AG04449 (cell line): ENCODE data around the gene SPAG8.

Experiments
- CTCF ChIA-PET: fragments of 350-600 bp; formaldehyde crosslinking; extraction: SDS; loops from one replicate; lab custom pipeline; 2021; ENCODE audit warnings: antibody characterized with exemption; lab: Yijun Ruan, JAX
- POLR2A ChIA-PET: fragments of 400-600, 350-600 bp; formaldehyde crosslinking; extraction: SDS; loops from one replicate; lab custom pipeline; 2020; ENCODE audit warnings: antibody characterized with exemption, inconsistent platforms; lab: Yijun Ruan, JAX
- DNase-seq: peaks from one replicate; pipeline ENCODE4 v3.0.0-alpha.2; 2010; ENCODE audit warnings: low read depth, low spot score
- H3K4me3 ChIP-seq: 2 replicates; pipeline ENCODE4 v1.5.1; 2011; ENCODE audit warnings: low read depth, mild to moderate bottlenecking, control low read depth, low read length
- TF ChIP-seq, protein P1 (sequence below): IDR thresholded peaks from one replicate; pipeline ENCODE4 v1.5.1; 2011; ENCODE audit warnings: mild to moderate bottlenecking, moderate library complexity, low read length, control low read depth, inconsistent platforms; ENCODE audit not compliant: insufficient read depth; ENCODE audit errors: missing control alignments

Gene SPAG8, protein sequence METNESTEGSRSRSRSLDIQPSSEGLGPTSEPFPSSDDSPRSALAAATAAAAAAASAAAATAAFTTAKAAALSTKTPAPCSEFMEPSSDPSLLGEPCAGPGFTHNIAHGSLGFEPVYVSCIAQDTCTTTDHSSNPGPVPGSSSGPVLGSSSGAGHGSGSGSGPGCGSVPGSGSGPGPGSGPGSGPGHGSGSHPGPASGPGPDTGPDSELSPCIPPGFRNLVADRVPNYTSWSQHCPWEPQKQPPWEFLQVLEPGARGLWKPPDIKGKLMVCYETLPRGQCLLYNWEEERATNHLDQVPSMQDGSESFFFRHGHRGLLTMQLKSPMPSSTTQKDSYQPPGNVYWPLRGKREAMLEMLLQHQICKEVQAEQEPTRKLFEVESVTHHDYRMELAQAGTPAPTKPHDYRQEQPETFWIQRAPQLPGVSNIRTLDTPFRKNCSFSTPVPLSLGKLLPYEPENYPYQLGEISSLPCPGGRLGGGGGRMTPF

DNA sequence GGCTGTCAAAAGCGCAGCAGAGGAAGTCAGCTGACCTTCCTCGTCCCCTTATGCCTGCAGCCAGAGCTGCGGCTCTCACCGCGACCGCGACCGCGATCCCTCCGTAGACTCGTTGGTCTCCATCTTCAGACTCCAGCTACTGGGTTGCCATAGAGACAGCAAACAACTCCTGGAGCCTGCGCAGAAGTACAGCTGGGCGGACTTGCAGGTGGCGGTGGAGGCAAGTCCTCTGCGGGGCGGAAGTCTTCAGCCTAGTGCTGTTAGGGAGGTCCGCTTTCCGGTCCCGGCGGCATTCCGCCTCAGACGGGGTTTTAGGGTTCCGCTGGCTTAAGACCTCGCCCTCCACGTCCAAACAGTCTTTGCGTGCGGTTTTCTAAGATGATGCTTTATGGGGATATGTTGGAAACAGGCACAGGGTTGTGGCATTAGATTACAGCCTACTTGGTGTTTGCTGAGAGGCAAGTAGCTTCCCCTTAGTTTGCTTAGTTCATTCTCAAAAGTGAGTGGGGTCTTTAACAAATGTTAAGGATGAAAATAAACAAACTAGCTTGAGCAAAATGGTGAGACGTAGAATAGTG, at the start of gene SPAG8:
SPAG8 (minus strand) TSS at position 238 of the 578 bp plus-strand sequence; CDS start at position 123, 115 bp downstream.
- TF ChIP-seq, protein P1, sequence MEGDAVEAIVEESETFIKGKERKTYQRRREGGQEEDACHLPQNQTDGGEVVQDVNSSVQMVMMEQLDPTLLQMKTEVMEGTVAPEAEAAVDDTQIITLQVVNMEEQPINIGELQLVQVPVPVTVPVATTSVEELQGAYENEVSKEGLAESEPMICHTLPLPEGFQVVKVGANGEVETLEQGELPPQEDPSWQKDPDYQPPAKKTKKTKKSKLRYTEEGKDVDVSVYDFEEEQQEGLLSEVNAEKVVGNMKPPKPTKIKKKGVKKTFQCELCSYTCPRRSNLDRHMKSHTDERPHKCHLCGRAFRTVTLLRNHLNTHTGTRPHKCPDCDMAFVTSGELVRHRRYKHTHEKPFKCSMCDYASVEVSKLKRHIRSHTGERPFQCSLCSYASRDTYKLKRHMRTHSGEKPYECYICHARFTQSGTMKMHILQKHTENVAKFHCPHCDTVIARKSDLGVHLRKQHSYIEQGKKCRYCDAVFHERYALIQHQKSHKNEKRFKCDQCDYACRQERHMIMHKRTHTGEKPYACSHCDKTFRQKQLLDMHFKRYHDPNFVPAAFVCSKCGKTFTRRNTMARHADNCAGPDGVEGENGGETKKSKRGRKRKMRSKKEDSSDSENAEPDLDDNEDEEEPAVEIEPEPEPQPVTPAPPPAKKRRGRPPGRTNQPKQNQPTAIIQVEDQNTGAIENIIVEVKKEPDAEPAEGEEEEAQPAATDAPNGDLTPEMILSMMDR: no peak
- CTCF ChIA-PET: interaction anchor here (0.8 to 17.0 kb wide), 12 partner anchors 9 to 151 kb away, joined by 3 to 201 read pairs (median 8); partner anchors contain the start of genes FAM221B, NPR2 and TMEM8B
- H3K4me3 ChIP-seq: peak within 1 kb of the TSS; percentile 64
- POLR2A ChIA-PET: interaction anchor here (0.7 to 1.4 kb wide), 4 partner anchors 22 to 123 kb away, joined by 3 to 4 read pairs (median 3); no protein-coding TSS in a partner anchor
- no peak for DNase-seq

DNA sequence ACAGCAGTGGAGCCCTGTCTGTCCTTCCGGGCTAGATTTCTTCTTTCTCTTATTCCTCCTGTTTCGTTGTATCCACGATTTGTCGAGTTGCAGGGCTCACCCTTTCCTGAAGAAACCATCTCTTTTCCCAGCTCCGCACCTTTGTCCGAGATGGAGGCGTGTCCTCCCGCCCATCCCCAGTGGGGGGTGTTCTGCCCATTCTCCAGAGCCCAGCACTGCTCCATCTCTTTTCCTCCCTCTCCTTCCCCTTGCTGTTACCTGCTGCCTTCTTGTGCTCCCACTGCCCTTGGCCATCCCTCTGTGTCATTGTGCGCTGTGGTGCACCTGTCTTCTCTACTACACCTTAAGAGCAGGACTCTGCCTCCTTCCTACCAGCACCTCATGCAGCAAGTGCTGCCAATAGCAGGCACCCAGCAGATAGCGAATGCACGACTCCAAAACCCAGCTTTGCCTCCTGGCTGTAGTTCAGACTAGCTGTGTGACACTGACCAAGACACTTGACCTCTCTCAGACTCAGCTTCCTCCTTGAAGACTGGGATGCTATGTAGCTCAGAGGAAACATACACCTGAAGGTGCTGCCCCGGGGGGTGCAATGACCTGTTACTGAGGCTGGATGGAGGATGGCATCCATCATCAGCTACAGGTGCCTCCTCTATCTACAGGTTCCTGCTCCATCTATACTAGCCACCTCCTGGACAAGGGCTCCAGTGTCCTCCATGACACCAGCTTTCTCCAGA, 49.3 kb upstream of the SPAG8 start:
- ChIA-PET CTCF (interaction anchor here (5.0 kb wide), 1 partner anchor 21 kb away, joined by 25 read pairs; no protein-coding TSS in a partner anchor), POLR2A (interaction anchor here (1.0 kb wide), 1 partner anchor 13 kb away, joined by 5 read pairs; no protein-coding TSS in a partner anchor)
- no peak for DNase-seq
- no peak overlapping the region for H3K4me3 ChIP-seq
- TF ChIP-seq, protein P1: no peak

DNA sequence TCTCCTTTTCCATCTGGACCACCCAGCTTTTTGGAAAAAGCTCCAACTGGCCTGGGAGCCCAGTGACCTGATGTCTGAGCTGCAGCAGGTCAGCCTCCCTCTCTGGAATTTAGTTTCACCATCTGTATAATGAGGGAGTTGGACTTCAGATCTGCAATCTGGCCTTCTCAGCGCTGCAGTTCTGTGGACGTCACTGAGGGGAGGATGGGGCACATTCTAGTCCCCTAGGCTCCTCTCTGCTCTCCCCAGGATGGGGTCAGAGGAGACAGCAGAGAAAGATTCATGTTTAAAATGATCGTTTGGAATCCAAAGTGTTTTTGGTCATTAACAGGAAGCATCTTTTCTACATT, 47.9 kb upstream of the SPAG8 start:
- CTCF ChIA-PET: interaction anchor here (2.2 kb wide), 1 partner anchor 22 kb away, joined by 16 read pairs; no protein-coding TSS in a partner anchor

DNA sequence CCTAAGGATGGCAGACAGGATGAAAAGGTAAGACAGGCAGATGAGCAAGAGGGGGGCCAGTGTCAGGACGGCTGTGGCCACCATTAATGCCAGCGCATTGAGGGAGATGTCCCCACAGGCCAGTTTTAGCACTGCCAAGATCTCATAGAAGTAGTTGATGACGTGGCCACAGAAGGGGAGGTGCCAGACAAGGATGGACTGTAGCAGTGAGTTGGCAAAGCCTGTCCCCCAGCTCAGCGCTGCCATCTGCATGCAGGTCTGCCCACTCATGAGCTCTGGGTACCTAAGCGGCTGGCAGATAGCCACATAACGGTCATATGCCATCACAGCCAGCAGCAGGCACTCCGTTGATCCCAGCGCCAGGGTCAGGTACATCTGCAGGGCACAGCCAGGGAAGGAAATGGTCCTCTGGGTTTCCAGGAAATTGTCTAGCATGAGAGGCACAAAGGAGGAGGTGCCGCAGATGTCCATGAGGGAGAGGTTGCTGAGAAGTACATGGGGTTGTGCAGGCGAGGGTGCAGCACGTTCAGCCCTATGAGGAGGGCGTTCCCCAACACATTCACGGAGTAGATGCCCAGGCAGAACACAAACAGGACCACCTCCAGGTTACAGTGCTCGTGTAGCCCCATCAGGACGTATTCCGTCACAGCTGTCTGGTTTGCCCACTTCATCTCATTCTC, 47.4 kb upstream of the SPAG8 start:
- DNase-seq: no peak
- ChIA-PET CTCF (interaction anchor here (2.2 kb wide), 1 partner anchor 22 kb away, joined by 16 read pairs; no protein-coding TSS in a partner anchor), POLR2A (no interaction called here)
- TF ChIP-seq, protein P1: no peak
- no peak overlapping the region for H3K4me3 ChIP-seq

More for the DNA sequence above, 47.9 kb upstream of the SPAG8 start:
- DNase-seq: no peak
- POLR2A ChIA-PET: no interaction called here
- TF ChIP-seq, protein P1: no peak
- H3K4me3 ChIP-seq: no peak overlapping the region

DNA sequence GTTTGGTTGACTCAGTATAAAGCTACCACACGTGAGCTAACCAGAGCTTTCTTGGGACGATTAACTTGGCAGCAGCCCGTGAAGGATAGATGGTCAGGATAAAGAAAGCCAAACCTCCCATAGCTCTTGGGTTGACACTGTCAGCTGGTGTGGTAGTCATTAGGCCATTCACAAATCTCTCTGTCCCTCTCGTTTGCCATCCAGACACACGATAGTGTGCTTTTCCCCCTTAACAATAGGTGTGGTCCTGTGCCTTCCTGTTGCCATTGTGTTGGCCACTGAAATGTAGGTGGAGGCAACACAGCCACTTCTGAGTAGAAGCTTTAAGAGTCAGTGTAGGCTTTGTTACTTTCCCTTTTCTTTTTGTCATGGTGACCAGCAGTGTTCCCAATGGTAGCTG, 46.4 kb upstream of the SPAG8 start:
- no peak overlapping the region for H3K4me3 ChIP-seq
- ChIA-PET POLR2A (no interaction called here), CTCF (interaction anchor here (0.9 to 2.2 kb wide), 4 partner anchors 10 to 23 kb away, joined by 3 to 16 read pairs (median 5); no protein-coding TSS in a partner anchor)
- no peak for DNase-seq
- TF ChIP-seq, protein P1: no peak
